Activated CD8-positive, alpha-beta T cell treated with anti-CD3 and anti-CD28 coated beads, Interleukin-2, amount 10 ng/mL, durations not matched to agents 7 days and 5 days (primary cell): ENCODE results near the gene BMP2K. TPM values are rescaled to one million over a fixed set of nuclear protein-coding genes. Genes with fewer than 3 reads are reported as not detected.

Experiments
- ATAC-seq: fragments of 150-1000 bp; cut with Tn5 transposase; one replicate; pipeline ENCODE4 v1.10.0; 2021; ENCODE audit warnings: moderate library complexity
- CTCF ChIA-PET: fragments of 350-600 bp; sonication (Branson Sonifier 250); formaldehyde crosslinking; loops from one replicate; lab custom pipeline; 2021; ENCODE audit warnings: antibody characterized with exemption; lab: Charles Lee
- POLR2A ChIA-PET: fragments of 350-600 bp; sonication (Branson Sonifier 250); formaldehyde crosslinking; loops from one replicate; lab custom pipeline; 2021; ENCODE audit warnings: antibody characterized with exemption; lab: Charles Lee
- DNase-seq: peaks from one replicate; pipeline ENCODE4 v3.0.0-alpha.2; 2020
- H3K27ac Mint-ChIP-seq: one replicate; pipeline ENCODE4 v1.8.0; 2021; ENCODE audit warnings: mild to moderate bottlenecking, mixed read lengths
- H3K27me3 Mint-ChIP-seq: one replicate; pipeline ENCODE4 v1.8.0; 2021; ENCODE audit warnings: low read depth, mixed read lengths
- H3K36me3 Mint-ChIP-seq: one replicate; pipeline ENCODE4 v1.8.0; 2021; ENCODE audit warnings: low read depth, mixed read lengths
- H3K4me1 Mint-ChIP-seq: one replicate; pipeline ENCODE4 v1.8.0; 2021; ENCODE audit warnings: low read depth, mixed read lengths
- H3K4me3 Mint-ChIP-seq: one replicate; pipeline ENCODE4 v1.8.0; 2021; ENCODE audit warnings: mild to moderate bottlenecking, mixed read lengths
- H3K9me3 Mint-ChIP-seq: one replicate; pipeline ENCODE4 v1.8.0; 2022; ENCODE audit warnings: mixed read lengths; ENCODE audit not compliant: insufficient read depth
- total RNA-seq, 2 experiments: library from RNA; stranded (reverse); gene quantifications; one replicate each; pipeline ENCODE4 v1.2.3, GENCODE V29; 2021

BMP2K gene
- total RNA-seq, 2 experiments from 2014 or later, result 27.2 to 28.8 TPM

- Mint-ChIP-seq H3K27me3 (no peaks in the 10 kb centered on the region), H3K4me1 (no peaks in the 10 kb centered on the region), H3K36me3 (no peaks in the 10 kb centered on the region), H3K9me3 (no peaks in the 10 kb centered on the region), H3K27ac (no peak overlapping the region), H3K4me3 (no peak overlapping the region)
- no peak for DNase-seq
- no peak for ATAC-seq
- CTCF ChIA-PET, result no interaction called here
- POLR2A ChIA-PET, result no interaction called here
Measured at GRCh38 chr4:78749972-78750727, 26.0 kb upstream of the BMP2K start.

- no peaks in the 10 kb centered on the region for H3K27me3 Mint-ChIP-seq
- CTCF ChIA-PET, result no interaction called here
- DNase-seq (no peak), ATAC-seq (no peak)
- H3K36me3 Mint-ChIP-seq, result no peaks in the 10 kb centered on the region
- no peak overlapping the region for H3K4me3 Mint-ChIP-seq
- POLR2A ChIA-PET, result interaction anchor here (1.2 kb wide), 1 partner anchor 11 kb away, joined by 3 read pairs; no protein-coding TSS in a partner anchor
- no peak overlapping the region for H3K27ac Mint-ChIP-seq
- H3K4me1 Mint-ChIP-seq, result no peaks in the 10 kb centered on the region
- H3K9me3 Mint-ChIP-seq, result peaks cover 2% of the 10 kb centered on the region
Measured at GRCh38 chr4:78753091-78753490, 23.1 kb upstream of the BMP2K start.

DNA sequence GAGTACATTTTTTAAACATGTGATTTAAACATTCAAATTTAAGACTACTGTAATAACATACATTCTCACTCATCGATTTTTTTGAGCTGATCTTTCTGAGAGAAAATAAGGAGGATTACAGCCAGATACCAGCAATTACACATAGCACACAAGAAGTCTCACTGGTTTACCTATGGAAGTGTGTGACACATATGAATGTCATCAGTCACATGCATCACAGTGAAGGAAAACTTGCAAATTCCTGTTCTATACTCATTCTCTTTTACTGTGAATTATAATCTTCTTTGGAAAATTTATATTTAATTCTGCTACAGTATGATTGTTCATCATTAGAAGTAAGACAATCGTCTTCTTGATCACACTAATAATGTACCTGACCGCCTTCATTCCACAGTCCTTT, 21.3 kb upstream of the BMP2K start:
- H3K27me3 Mint-ChIP-seq, result no peaks in the 10 kb centered on the region
- H3K36me3 Mint-ChIP-seq, result no peaks in the 10 kb centered on the region
- ChIA-PET POLR2A (no interaction called here), CTCF (no interaction called here)
- no peak overlapping the region for H3K4me3 Mint-ChIP-seq
- H3K4me1 Mint-ChIP-seq, result peaks cover 2% of the 10 kb centered on the region
- H3K9me3 Mint-ChIP-seq, result peaks cover 3% of the 10 kb centered on the region
- DNase-seq (no peak), ATAC-seq (no peak)
- H3K27ac Mint-ChIP-seq, result no peak overlapping the region

- ATAC-seq (no peak), DNase-seq (no peak)
- Mint-ChIP-seq H3K36me3 (no peaks in the 10 kb centered on the region), H3K4me3 (no peak overlapping the region), H3K4me1 (peaks cover 2% of the 10 kb centered on the region), H3K27me3 (no peaks in the 10 kb centered on the region), H3K9me3 (peaks cover 3% of the 10 kb centered on the region), H3K27ac (no peak overlapping the region)
- ChIA-PET POLR2A (no interaction called here), CTCF (no interaction called here)
Measured at GRCh38 chr4:78756137-78756536, 20.0 kb upstream of the BMP2K start.

DNA sequence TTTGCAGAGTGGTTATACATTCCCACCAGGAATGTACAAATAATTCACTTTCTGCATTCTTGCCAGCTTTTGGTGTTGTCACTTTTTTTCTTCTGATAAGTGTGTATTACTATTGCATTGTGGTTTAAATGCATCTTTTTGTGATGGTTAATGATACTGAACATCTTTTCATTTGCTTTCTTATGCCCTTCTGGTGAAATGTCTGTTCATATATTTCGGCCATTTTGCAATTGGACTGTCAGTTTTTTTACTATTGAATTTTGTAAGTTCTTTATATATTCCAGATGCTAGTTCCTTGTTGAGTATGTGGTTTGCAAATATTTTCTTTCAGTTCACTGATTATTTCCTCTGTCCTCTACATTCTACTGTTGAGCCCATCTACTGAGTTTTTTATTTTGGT, 19.4 kb upstream of the BMP2K start:
- H3K9me3 Mint-ChIP-seq, result peaks cover 3% of the 10 kb centered on the region
- H3K4me1 Mint-ChIP-seq, result peaks cover 2% of the 10 kb centered on the region
- DNase-seq (no peak), ATAC-seq (no peak)
- peaks cover 4% of the 10 kb centered on the region for H3K27me3 Mint-ChIP-seq
- CTCF ChIA-PET, result no interaction called here
- POLR2A ChIA-PET, result no interaction called here
- no peak overlapping the region for H3K4me3 Mint-ChIP-seq
- no peaks in the 10 kb centered on the region for H3K36me3 Mint-ChIP-seq
- H3K27ac Mint-ChIP-seq, result no peak overlapping the region

- DNase-seq, result no peak
- no peak overlapping the region for H3K27ac Mint-ChIP-seq
- CTCF ChIA-PET, result no interaction called here
- POLR2A ChIA-PET, result no interaction called here
- peaks cover 2% of the 10 kb centered on the region for H3K4me1 Mint-ChIP-seq
- peaks cover 3% of the 10 kb centered on the region for H3K9me3 Mint-ChIP-seq
- no peak overlapping the region for H3K4me3 Mint-ChIP-seq
- no peak for ATAC-seq
- H3K27me3 Mint-ChIP-seq, result peaks cover 4% of the 10 kb centered on the region
- H3K36me3 Mint-ChIP-seq, result no peaks in the 10 kb centered on the region
Measured at GRCh38 chr4:78757574-78757973, 18.6 kb upstream of the BMP2K start.

DNA sequence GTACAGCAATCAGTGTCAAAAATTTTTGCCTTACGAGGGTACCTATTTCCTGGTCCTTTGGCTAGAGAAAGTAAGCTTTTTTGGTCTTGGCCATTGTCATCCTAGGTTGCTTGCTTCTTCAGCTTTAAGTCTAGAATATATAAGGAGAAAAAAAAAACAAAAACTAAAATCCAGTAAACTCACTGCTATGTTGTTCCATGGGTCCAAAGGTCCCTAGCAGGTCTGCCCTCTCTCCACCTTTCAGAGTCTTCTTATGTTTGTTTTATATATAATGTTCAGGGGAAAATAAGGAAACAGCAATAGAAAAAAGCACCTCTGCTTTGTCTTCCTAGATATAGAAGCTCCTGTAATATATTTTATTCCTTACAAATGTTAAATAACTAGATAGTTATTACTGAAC, 18.1 kb upstream of the BMP2K start:
- no peak for ATAC-seq
- Mint-ChIP-seq H3K9me3 (peaks cover 3% of the 10 kb centered on the region), H3K4me3 (no peak overlapping the region), H3K4me1 (peaks cover 2% of the 10 kb centered on the region), H3K27ac (no peak overlapping the region), H3K27me3 (peaks cover 4% of the 10 kb centered on the region), H3K36me3 (no peaks in the 10 kb centered on the region)
- POLR2A ChIA-PET, result no interaction called here
- no peak for DNase-seq
- CTCF ChIA-PET, result interaction anchor here (1.1 kb wide), 1 partner anchor 9 kb away, joined by 3 read pairs; no protein-coding TSS in a partner anchor

DNA sequence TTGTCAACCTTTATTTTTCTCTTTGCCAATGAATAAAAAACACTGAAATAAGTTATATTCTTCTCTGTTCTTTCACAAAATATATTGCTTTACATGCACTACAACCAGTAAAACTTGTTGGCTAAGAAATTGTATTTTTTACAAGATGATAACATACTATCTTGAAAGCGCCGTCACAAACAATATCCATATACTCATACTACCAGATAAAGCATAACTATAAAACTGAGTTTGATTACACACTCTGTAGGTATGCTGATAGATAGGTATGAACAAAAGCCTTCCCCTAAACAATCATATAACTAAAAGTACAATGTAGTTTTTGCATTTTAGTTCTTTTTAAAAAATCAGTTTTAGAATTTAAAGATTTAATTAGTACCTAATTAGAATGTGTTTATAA, 13.6 kb upstream of the BMP2K start:
- ChIA-PET POLR2A (no interaction called here), CTCF (no interaction called here)
- peaks cover 7% of the 10 kb centered on the region for H3K27me3 Mint-ChIP-seq
- no peaks in the 10 kb centered on the region for H3K36me3 Mint-ChIP-seq
- peaks cover 2% of the 10 kb centered on the region for H3K4me1 Mint-ChIP-seq
- peaks cover 3% of the 10 kb centered on the region for H3K9me3 Mint-ChIP-seq
- ATAC-seq, result no peak
- no peak overlapping the region for H3K4me3 Mint-ChIP-seq
- DNase-seq, result no peak
- H3K27ac Mint-ChIP-seq, result no peak overlapping the region

GRCh38 chr4:78763251-78763650, 12.9 kb upstream of the BMP2K start:
- ChIA-PET CTCF (no interaction called here), POLR2A (no interaction called here)
- no peak overlapping the region for H3K4me3 Mint-ChIP-seq
- peaks cover 7% of the 10 kb centered on the region for H3K27me3 Mint-ChIP-seq
- DNase-seq (no peak), ATAC-seq (no peak)
- H3K36me3 Mint-ChIP-seq, result no peaks in the 10 kb centered on the region
- no peak overlapping the region for H3K27ac Mint-ChIP-seq
- H3K4me1 Mint-ChIP-seq, result peaks cover 2% of the 10 kb centered on the region
- no peaks in the 10 kb centered on the region for H3K9me3 Mint-ChIP-seq

DNA sequence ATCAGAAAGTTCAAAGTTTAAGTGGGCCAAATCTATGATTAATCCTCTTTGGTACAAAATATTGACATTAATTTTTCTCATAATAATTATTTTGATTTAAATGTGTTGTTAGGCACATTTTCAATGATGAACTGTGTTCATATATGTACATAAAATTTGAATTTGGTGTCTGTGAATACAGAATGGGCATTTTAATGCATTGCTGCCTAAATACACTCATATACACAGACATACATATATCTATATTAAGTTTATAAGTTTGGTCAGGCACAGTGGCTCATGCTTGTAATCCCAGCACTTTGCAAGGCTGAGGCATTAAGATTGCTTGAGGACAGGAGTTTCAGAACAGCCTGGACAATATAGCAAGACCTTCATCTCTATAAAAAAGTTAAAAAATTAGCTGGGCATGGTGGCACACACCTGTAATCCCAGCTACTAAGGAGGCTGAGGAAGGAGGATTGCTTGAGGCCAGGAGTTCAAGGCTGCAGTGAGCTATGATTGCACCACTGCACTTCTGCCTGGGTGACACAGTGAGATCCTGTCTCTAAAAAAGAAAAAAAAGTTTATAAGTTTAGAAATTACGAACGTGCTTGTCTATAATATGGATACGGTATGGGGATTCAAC, 12.3 kb upstream of the BMP2K start:
- Mint-ChIP-seq H3K9me3 (no peaks in the 10 kb centered on the region), H3K27me3 (peaks cover 7% of the 10 kb centered on the region), H3K36me3 (no peaks in the 10 kb centered on the region), H3K4me1 (peaks cover 6% of the 10 kb centered on the region), H3K27ac (no peak overlapping the region), H3K4me3 (no peak overlapping the region)
- CTCF ChIA-PET, result no interaction called here
- POLR2A ChIA-PET, result no interaction called here
- no peak for ATAC-seq
- no peak for DNase-seq

GRCh38 chr4:78764498-78764961, 11.6 kb upstream of the BMP2K start:
- CTCF ChIA-PET, result no interaction called here
- H3K4me1 Mint-ChIP-seq, result peaks cover 8% of the 10 kb centered on the region
- POLR2A ChIA-PET, result no interaction called here

GRCh38 chr4:78765432-78766006, 10.6 kb upstream of the BMP2K start:
- Mint-ChIP-seq H3K27me3 (peaks cover 7% of the 10 kb centered on the region), H3K4me1 (peaks cover 15% of the 10 kb centered on the region), H3K36me3 (no peaks in the 10 kb centered on the region), H3K27ac (no peak overlapping the region), H3K9me3 (no peaks in the 10 kb centered on the region), H3K4me3 (no peak overlapping the region)
- ATAC-seq, result no peak
- DNase-seq, result no peak
- ChIA-PET POLR2A (interaction anchor here (2.2 kb wide), 1 partner anchor 11 kb away, joined by 6 read pairs; no protein-coding TSS in a partner anchor), CTCF (no interaction called here)

More at GRCh38 chr4:78764498-78764961, 11.6 kb upstream of the BMP2K start:
- H3K4me3 Mint-ChIP-seq, result no peak overlapping the region
- no peak overlapping the region for H3K27ac Mint-ChIP-seq
- peaks cover 7% of the 10 kb centered on the region for H3K27me3 Mint-ChIP-seq
- no peaks in the 10 kb centered on the region for H3K9me3 Mint-ChIP-seq
- DNase-seq (no peak), ATAC-seq (no peak)
- no peaks in the 10 kb centered on the region for H3K36me3 Mint-ChIP-seq
